Measurements from ENCODE around the gene RAB11FIP5.

Gene RAB11FIP5

GRCh38 chr2:73110168-73111072, 2.3 kb downstream of the RAB11FIP5 start:
- no peak for TF ChIP-seq TAF1 (IDR thresholded peaks at IDR 0.05; ENCODE audit: borderline replicate concordance, insufficient read depth, low read length)
- no peak for TF ChIP-seq REST (IDR thresholded peaks at IDR 0.05; ENCODE audit: insufficient read depth in 1 of 2, low read depth in 2 of 2, low read length in 2 of 2)
- TF ChIP-seq FOXP2 (optimal IDR thresholded peaks at IDR 0.05; ENCODE audit: borderline replicate concordance, extremely low read depth, extremely low read length, insufficient read depth), result no peak
- no peak for TF ChIP-seq POLR2AphosphoS5 (IDR thresholded peaks at IDR 0.05; ENCODE audit: low read depth, low read length)
- no peak for TF ChIP-seq SIN3A (IDR thresholded peaks at IDR 0.05; ENCODE audit: borderline replicate concordance, insufficient read depth, low read length)

GRCh38 chr2:73109431-73110167, 3.1 kb downstream of the RAB11FIP5 start:
- TF ChIP-seq FOXP2 (optimal IDR thresholded peaks at IDR 0.05; ENCODE audit: borderline replicate concordance, extremely low read depth, extremely low read length, insufficient read depth), result no peak
- no peak for TF ChIP-seq POLR2AphosphoS5 (IDR thresholded peaks at IDR 0.05; ENCODE audit: low read depth, low read length)
- no peak for TF ChIP-seq REST (IDR thresholded peaks at IDR 0.05; ENCODE audit: insufficient read depth in 1 of 2, low read depth in 2 of 2, low read length in 2 of 2)
- no peak for TF ChIP-seq TAF1 (IDR thresholded peaks at IDR 0.05; ENCODE audit: borderline replicate concordance, insufficient read depth, low read length)
- TF ChIP-seq SIN3A (IDR thresholded peaks at IDR 0.05; ENCODE audit: borderline replicate concordance, insufficient read depth, low read length), result no peak

- TF ChIP-seq POLR2AphosphoS5 (IDR thresholded peaks at IDR 0.05; ENCODE audit: low read depth, low read length), result no peak
- TF ChIP-seq REST (IDR thresholded peaks at IDR 0.05; ENCODE audit: insufficient read depth in 1 of 2, low read depth in 2 of 2, low read length in 2 of 2), result no peak
- no peak for TF ChIP-seq FOXP2 (optimal IDR thresholded peaks at IDR 0.05; ENCODE audit: borderline replicate concordance, extremely low read depth, extremely low read length, insufficient read depth)
- no peak for TF ChIP-seq SIN3A (IDR thresholded peaks at IDR 0.05; ENCODE audit: borderline replicate concordance, insufficient read depth, low read length)
Measured at GRCh38 chr2:73107211-73107926, 5.4 kb downstream of the RAB11FIP5 start.

DNA sequence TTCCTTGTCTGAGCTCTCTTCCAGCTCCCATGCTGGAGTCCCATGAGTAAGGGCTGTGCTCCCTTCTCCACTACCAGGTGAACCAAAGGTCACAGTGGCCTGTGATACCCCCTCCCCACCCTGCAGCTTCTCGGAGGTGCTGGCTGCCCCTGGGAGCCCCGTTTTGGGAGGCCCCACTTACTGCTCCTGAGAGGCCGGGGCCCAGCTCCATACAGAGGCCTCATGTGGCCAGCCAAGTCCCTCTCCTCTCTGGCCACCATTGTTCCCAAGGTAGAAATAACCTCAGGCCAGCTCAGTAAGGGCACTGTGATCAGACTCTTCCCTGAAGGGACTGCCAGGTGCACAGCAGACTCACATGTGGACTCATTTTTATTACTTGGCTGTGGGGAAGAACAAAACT, 6.0 kb downstream of the RAB11FIP5 start:
- TF ChIP-seq REST (IDR thresholded peaks at IDR 0.05; ENCODE audit: insufficient read depth in 1 of 2, low read depth in 2 of 2, low read length in 2 of 2) (no peak), POLR2AphosphoS5 (IDR thresholded peaks at IDR 0.05; ENCODE audit: low read depth, low read length) (no peak), TAF1 (IDR thresholded peaks at IDR 0.05; ENCODE audit: borderline replicate concordance, insufficient read depth, low read length) (no peak), SIN3A (IDR thresholded peaks at IDR 0.05; ENCODE audit: borderline replicate concordance, insufficient read depth, low read length) (no peak), FOXP2 (optimal IDR thresholded peaks at IDR 0.05; ENCODE audit: borderline replicate concordance, extremely low read depth, extremely low read length, insufficient read depth) (no peak)
